Transverse colon (tissue), 3 donors: ENCODE measurements around the gene WDR11.

Experiments
- POLR2A ChIP-seq: fragments of 450-650 bp; IDR thresholded peaks from one replicate; pipeline ENCODE4 v1.6.1; 2016; ENCODE audit warnings: antibody characterized with exemption, mild to moderate bottlenecking, moderate library complexity
- TF ChIP-seq, protein P1 (sequence below), 5 experiments: fragments of 200-600 bp in 3 of 5; fragments of 450-650 bp in 2 of 5; sonication (generic) in 3 of 5; IDR thresholded peaks; 1 replicate in 2 of 5; 2 replicates in 3 of 5; pipeline ENCODE4 v1.5.1; 2016 to 2017; ENCODE audit warnings: antibody characterized with exemption in 5 of 5, inconsistent platforms in 3 of 5, mild to moderate bottlenecking in 2 of 5, moderate library complexity in 1 of 5

GRCh38 chr10:120841522-120842189 lies 9.5 kb upstream of the WDR11 start:
- TF ChIP-seq, protein P1, sequence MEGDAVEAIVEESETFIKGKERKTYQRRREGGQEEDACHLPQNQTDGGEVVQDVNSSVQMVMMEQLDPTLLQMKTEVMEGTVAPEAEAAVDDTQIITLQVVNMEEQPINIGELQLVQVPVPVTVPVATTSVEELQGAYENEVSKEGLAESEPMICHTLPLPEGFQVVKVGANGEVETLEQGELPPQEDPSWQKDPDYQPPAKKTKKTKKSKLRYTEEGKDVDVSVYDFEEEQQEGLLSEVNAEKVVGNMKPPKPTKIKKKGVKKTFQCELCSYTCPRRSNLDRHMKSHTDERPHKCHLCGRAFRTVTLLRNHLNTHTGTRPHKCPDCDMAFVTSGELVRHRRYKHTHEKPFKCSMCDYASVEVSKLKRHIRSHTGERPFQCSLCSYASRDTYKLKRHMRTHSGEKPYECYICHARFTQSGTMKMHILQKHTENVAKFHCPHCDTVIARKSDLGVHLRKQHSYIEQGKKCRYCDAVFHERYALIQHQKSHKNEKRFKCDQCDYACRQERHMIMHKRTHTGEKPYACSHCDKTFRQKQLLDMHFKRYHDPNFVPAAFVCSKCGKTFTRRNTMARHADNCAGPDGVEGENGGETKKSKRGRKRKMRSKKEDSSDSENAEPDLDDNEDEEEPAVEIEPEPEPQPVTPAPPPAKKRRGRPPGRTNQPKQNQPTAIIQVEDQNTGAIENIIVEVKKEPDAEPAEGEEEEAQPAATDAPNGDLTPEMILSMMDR (IDR thresholded peaks at IDR 0.05), result no peak
- no peak for TF ChIP-seq POLR2A
